ENCODE measurements around the gene RNU6-7.

GRCh38 chr14:32169191-32169590 is 32.7 kb upstream of the RNU6-7 start:
- TF ChIP-seq EZH2 (IDR thresholded peaks at IDR 0.05; ENCODE audit: insufficient read depth, poor library complexity, severe bottlenecking) (no peak), EZH2phosphoT487 (IDR thresholded peaks at IDR 0.05; ENCODE audit: insufficient read depth, low read depth) (no peak)

Data from GM23248 (cell line).